Ureter (tissue), 1 donor: ENCODE measurements around the gene ABCC1. TPM values are rescaled to one million over a fixed set of nuclear protein-coding genes. Genes with fewer than 3 reads are reported as not detected.
"Not testable (repeated sequence)": the region's sequence is repeated elsewhere in the genome, so short reads cannot be mapped to it uniquely, and the experiment has no call there.

Experiments used
- DNase-seq: peaks from one replicate; pipeline ENCODE4 v3.0.0-alpha.2; 2020; ENCODE audit warnings: low spot score
- total RNA-seq: library from RNA; stranded (reverse); gene quantifications from one replicate; pipeline ENCODE4 v1.2.4, GENCODE V29; 2023
- donor health status: DM: yes; HTN: yes; CAD: no.

Gene ABCC1
- total RNA-seq, 1 donor from 2014 or later, result 46.9 TPM

DNA sequence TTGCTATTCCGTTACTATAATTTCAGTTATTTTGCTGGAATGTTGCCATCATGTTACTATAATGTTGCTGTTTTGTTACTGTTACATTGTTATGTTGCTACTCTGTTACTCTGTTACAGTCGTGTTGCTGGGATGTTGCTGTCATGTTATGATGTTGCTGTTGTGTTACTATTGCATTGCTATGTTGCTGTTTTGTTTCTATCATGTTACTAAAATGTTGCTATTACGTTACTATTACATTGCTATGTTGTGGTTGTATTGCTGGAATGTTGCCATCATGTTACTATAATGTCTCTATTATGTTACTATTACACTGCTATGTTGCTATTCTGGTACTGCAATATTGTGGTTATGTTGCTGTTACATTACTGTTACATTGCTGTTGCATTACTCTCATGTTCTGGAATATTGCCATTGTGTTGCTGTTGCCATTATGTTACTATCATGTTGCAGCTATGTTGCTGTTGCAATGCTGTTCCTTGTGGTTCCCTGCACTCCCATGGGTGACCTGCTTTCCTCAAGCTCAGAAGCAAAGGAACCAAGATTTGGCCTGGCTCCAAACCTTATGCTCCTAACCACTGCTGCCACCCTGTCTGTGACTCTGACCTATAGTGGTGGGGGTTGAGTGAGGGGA lies 209.4 kb downstream of the ABCC1 start:
- no peak for DNase-seq

- no peak for DNase-seq
Measured at GRCh38 chr16:16159662-16160061, 210.2 kb downstream of the ABCC1 start.

- DNase-seq, result no peak
Measured at GRCh38 chr16:16161319-16161718, 211.9 kb downstream of the ABCC1 start.

DNA sequence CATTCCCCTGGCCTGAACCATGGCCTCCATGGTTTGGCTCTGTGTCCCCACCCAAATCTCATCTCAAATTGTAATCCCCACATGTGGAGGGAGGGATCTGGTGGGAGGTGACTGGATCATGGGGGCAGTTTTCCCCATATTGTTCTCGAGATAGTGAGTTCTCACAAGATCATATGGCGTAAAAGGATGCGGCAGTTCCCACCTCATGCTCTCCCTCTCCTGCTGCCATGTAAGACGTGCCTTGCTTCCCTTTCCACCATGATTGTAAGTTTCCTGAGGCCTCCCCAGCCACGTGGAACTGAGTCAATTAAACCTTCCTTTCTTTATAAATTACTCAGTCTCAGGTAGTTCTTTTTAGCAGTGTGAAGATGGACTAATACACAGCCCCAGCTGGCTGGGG lies 212.4 kb downstream of the ABCC1 start:
- DNase-seq, result not testable (repeated sequence)

- no peak for DNase-seq
Measured at GRCh38 chr16:16162591-16162990, 213.2 kb downstream of the ABCC1 start.

DNA sequence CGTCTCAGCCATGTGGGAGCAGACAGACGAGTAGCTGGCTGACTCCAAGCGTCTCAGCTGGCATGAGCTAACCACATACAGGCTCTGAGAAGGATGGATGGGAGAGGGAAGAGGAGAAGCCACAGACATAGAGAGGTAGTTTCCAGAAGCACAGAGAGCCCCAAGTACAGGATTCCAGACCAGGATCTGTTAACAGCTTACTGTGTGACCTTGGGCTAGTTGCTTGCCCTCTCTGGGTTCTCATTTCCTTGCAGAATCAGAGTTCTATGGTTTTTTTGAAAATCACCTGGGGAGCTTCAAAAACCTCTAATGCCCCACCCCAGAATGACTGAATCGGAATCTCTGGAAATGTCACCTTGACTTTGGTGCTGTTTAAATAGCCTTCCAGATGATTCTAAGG lies 213.7 kb downstream of the ABCC1 start:
- no peak for DNase-seq

- DNase-seq, result no peak
Measured at GRCh38 chr16:16163571-16163970, 214.2 kb downstream of the ABCC1 start.

- no peak for DNase-seq
Measured at GRCh38 chr16:16164243-16164642, 214.8 kb downstream of the ABCC1 start.

DNA sequence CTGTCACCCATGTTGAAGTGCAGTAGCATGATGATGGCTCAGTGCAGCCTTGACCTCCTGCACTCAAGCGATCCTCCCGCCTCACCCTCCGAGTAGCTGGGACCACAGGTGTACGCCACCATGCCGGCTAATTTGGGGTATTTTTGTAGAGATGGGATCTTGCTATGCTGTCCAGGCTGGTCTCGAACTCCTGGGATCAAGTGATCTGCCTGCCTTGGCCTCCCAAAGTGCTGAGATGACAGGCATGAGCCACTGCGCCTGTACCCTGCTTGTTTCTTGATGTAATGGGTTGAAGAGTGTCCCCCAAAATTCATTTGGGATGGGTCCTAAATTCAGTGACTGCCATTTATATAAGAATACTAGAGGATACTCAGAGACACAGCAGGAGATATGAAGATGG lies 216.7 kb downstream of the ABCC1 start:
- no peak for DNase-seq

DNA sequence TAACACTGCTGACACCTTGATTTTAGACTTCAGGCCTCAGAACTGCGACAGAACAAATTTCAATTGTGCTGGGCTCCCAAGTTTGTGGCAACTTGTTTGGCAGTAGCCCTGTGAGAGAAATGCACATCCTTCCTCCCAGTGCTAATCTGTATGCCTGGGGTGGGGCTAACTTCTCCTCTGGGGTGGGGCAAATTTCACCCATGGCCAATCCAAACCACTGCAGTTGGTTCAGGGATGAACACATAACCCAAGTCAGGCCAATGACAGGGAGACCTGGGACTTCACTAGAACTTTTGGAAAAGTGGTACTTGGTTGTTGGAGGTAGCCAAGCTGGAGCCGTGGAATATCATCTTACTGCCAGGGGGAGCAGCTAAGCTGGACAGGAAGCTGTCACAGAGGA lies 217.5 kb downstream of the ABCC1 start:
- no peak for DNase-seq

DNA sequence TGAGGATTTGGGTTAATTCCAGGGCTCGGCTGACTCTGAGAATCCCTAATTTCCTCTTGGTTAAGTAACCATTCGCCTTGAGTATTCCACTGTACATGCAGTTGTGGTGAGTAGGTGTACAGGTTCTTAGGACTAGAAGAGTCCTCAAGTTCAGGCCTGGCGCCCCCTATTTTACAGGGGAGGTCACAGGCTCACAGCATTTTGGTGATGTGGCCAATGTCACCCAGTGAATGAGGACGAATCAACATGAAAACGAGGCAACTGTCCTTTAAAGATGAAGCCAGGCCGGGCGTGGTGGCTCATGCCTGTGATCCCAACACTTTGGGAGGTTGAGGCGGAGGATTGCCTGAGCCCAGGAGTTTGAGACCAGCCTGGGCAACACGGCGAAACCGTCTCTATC lies 218.5 kb downstream of the ABCC1 start:
- no peak for DNase-seq

GRCh38 chr16:16168431-16168830 lies 219.0 kb downstream of the ABCC1 start:
- DNase-seq, result no peak

DNA sequence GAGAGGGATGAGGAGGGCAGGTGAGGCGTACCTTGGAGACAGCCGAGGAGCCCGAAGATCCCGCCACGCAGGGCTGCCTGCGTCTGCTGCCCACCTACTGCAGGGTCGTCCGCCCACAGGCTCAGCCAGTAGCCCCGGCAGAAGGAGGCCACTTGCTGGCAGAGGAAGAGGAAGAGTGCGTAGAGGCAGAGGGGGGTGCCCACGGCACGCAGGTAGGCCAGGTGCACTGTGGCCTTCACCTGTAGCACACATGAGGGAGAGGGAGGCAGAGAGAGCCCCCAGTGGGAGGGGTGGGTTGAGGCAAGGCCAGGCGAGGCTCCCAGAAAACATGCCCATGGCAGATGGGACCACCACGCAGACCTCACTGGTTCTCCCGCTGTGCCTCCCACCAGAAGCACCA lies 220.2 kb downstream of the ABCC1 start:
- no peak for DNase-seq

- no peak for DNase-seq
Measured at GRCh38 chr16:16171332-16171919, 222.0 kb downstream of the ABCC1 start.

GRCh38 chr16:16172991-16173390 lies 223.6 kb downstream of the ABCC1 start:
- DNase-seq, result no peak

GRCh38 chr16:16175296-16175695 lies 225.9 kb downstream of the ABCC1 start:
- no peak for DNase-seq

DNA sequence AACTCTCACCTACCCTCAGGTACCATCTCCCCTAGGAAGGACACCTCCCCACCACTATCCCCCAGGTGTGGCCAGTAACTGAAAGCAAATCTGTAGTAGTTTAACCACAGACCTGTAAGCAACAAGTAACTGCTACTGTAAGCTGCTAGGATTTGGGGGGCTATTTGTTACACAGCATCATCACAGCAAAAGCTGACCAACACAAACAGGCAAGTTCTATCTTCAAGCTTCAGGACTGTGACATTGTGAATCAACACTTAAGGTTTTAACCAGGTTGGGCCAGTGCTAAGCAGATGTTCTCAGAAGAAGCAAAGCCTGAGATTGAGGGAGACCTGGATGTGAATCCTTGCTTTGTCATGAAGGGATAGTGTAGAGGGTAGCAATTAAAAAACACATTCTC lies 226.9 kb downstream of the ABCC1 start:
- no peak for DNase-seq

DNA sequence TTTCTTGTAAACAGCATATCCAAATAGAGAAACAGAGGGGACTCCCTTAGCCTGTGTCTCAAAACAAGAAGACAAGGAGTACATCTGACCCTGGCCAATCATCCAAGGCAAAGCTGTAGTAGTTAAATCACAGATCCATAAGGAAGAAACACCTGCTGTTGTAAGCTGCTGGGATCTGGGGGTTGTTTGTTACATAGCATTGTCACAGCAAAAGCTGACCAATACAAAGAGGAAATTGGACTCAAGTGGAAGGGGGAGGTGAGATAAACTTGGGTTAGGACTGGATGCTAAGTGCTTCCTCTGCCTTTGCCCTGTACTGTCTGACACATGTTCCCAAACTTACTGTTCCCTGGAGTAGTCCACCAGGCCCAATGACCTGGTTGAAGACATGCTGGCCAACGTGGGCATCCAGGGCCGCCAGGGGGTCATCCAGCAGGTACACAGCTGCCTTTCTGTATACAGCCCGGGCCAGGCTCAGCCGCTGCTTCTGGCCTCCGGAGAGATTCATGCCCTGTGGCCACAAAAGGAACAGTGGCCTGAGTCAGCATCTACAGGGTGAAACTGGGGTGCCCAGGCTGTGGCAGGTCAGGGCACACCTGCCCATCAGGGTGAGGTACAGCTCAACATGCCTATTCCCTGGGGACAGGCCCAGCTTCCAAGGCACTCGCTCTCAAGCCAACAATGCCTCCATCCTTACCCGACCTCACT lies 229.2 kb downstream of the ABCC1 start:
- DNase-seq, result no peak

GRCh38 chr16:16181748-16182147 lies 232.3 kb downstream of the ABCC1 start:
- not testable (repeated sequence) for DNase-seq

DNA sequence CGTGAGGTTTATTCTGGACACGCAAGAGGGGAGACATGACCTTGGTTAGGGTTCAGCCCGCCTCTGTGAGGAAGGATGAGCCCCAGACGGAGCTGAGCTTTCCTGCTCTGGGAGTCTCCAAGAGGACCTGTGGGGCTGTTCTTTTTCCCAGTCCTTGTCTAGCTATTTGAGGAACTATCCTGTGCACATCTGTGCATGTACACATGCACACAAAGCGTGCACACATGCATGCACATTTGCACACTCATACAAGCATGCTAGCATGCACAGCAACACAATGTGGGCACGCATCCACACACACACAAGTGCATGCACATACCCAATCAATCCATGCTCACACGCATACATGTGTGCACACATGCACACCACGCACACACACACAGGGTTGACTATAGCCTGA lies 233.5 kb downstream of the ABCC1 start:
- DNase-seq, result no peak

GRCh38 chr16:16183562-16183961 lies 234.1 kb downstream of the ABCC1 start:
- DNase-seq, result no peak

- DNase-seq, result no peak
Measured at GRCh38 chr16:16184594-16184993, 235.2 kb downstream of the ABCC1 start.

DNA sequence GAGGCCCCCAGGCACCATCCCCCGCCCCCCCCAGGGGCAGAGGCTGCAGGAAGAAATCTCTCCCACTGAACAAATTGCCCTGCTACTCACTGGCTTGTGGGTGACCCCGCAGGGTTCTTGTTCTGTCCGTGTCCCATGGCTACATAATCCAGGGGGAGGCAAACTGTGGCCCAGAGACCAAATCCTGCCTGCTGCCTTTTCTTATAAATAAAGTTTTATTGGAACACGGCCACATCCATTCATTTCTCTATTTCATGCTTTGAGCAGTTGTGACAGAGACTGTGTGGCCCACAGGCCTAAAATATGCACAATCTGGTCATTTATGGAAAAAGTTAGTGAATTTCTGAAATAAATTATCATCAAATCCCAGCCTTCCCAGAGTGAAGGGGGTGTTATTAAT lies 235.7 kb downstream of the ABCC1 start:
- no peak for DNase-seq
